A549 treated with RU486 at 1 μM for 4 hours (cell line): Measurements from ENCODE around the gene SMCO3. TPM values are rescaled to one million over a fixed set of nuclear protein-coding genes. Genes with fewer than 3 reads are reported as not detected.

ENCODE experiments used
- total RNA-seq: library from RNA; stranded (reverse); fragments of 200-300 nt; extraction: Qiagen RNA extraction; gene quantifications from 5 replicates; pipeline ENCODE4 v1.2.3, GENCODE V29; 2022; ENCODE audit warnings: low read depth

The SMCO3 gene
- not detected in 5 replicates for total RNA-seq

DNA sequence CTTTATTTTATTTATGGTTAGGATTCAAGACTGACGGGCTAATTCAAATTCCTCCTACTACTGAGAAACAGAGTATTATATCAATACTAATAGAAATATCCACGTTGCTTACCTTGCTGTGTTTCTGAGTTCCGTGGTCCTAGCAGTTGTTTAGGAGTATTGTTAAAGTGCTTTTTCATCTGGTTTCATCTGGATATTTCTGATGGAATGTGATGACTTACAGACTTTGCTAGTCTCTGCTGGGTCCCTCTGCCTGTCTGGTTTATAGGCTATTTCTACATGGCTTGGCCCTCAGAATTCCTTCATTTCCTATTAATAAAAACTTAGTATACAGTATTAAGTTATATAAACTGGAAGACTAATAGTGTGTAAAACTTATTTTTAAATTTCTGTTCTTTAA lies at the start of gene SMCO3:
SMCO3 (minus strand) TSS at position 169 of the 400 bp plus-strand sequence. CDS start 7,502 bp downstream, outside the sequence.

DNA sequence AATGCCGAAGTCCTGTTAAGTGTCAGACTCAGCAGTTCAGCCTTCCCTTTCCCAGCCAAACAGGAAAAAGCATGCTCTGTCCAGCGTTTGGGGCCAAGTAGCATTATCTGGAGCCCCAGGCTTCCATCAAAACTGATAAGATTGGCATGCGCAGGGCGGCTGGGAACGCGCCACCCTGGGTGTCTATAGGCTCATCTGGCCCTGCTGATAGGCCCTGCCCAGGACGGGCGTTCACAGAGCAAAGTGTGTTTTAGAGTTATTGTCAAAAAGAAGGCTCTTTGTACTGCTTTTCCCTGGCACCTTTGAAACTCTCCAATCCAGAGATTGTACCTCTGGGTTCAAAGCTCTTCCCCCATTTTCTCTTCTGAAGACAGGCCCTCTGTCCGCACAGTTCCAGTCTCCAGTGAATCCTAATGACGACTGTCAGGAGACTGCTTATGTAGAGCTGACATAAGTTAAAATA lies 29.5 kb upstream of the SMCO3 start, which contains the start of gene ART4:
ART4 (minus strand) TSS at position 102 of the 463 bp plus-strand sequence. CDS start 413 bp downstream, outside the sequence.

DNA sequence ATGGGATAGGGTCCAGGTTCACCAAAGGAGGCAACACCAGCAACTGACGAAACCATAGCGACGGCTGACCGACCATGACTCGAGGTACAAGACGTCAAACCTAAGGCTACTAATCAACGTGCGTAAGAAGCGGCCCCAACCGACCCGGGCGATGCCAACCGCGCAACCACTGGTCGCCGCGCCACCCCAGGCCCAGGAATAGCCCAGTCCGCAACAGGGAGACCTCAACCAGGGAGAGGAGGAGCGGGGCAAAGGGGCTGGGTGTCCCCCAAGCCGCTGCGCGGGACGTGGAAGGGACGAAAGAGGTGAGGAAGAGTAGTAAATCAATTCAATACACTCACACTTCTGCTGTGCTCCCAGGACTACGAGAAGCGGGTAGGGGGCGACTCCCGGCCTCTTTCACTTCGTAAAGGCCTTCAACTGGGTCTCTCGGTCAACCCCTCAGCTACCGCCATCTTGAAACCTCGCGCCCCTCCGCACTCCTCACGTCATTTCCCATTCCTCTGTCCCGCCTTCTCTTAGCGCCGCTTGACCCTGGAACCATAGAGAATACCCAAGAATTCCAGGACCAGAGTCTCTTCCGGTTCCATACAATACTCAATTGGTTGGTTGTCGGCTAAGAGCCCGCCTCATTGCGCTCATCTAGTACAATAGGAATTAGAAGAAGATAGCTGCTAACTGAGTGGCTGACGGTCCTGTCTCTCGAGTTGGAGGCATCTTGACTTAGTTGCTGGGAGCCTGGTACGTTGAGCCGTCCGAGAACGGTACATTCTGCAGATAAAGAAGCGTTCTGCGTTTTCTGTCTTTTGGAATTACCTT lies 10.8 kb downstream of the SMCO3 start, which contains the start of the genes C12orf60 and WBP11:
C12orf60 (plus strand) TSS at position 660 of the 819 bp plus-strand sequence. CDS start 19,266 bp downstream, outside the sequence.
WBP11 (minus strand) TSS at position 468 of the 819 bp plus-strand sequence. CDS start 2,095 bp downstream, outside the sequence.

Other genes with a start within 250 kb of the SMCO3 start
- 3.8 to 5.3 TPM (median 4.2 TPM) in 5 replicates for gene PLBD1, start 246.3 kb downstream of the SMCO3 start, total RNA-seq
- gene GUCY2C, start 117.6 kb downstream of the SMCO3 start, total RNA-seq = 0.08 TPM in 1 of 5 replicates, not detected in the others
- 46.8 to 52.0 TPM (median 50.0 TPM) in 5 replicates for gene WBP11, start 10.7 kb downstream of the SMCO3 start, total RNA-seq
- 0.95 to 1.9 TPM (median 1.7 TPM) in 5 replicates for gene C12orf60, start 10.5 kb downstream of the SMCO3 start, total RNA-seq
- gene ART4, start 29.3 kb upstream of the SMCO3 start, total RNA-seq = 0.16 TPM in 1 of 5 replicates, not detected in the others
- not detected in 5 replicates for gene MGP, start 71.7 kb upstream of the SMCO3 start, total RNA-seq
- not detected in 5 replicates for gene ERP27, start 124.4 kb upstream of the SMCO3 start, total RNA-seq
- gene ARHGDIB, start 147.4 kb upstream of the SMCO3 start, total RNA-seq = 1.0 to 1.9 TPM (median 1.4 TPM) in 5 replicates
- not detected in 5 replicates for gene PDE6H, start 158.9 kb upstream of the SMCO3 start, total RNA-seq